Mesendoderm (in vitro differentiated cells): ENCODE measurements around the gene AVL9.

Source experiments
- DNase-seq: peaks from one replicate; pipeline ENCODE4 v3.0.0; 2013
- H2AK5ac ChIP-seq: 2 replicates; pipeline ENCODE4 v1.6.1; 2013; ENCODE audit warnings: low read length, inconsistent platforms
- H2BK120ac ChIP-seq: 2 replicates; pipeline ENCODE4 v1.6.1; 2013; ENCODE audit warnings: low read depth, mild to moderate bottlenecking, low read length, moderate library complexity, mixed read lengths
- H2BK15ac ChIP-seq: replicated peaks from 2 replicates; pipeline ENCODE4 v1.6.1; 2013; ENCODE audit warnings: low read depth, mild to moderate bottlenecking, moderate library complexity
- H2BK5ac ChIP-seq: 2 replicates; pipeline ENCODE4 v1.6.1; 2013; ENCODE audit warnings: low read length, inconsistent platforms
- H3K18ac ChIP-seq: 2 replicates; pipeline ENCODE4 v1.6.1; 2013; ENCODE audit warnings: mild to moderate bottlenecking, low read length, mixed read lengths
- H3K23ac ChIP-seq: one replicate; pipeline ENCODE4 v1.6.1; 2013; ENCODE audit warnings: low read length
- H3K27ac ChIP-seq: 2 replicates; pipeline ENCODE4 v1.5.1; 2013; ENCODE audit warnings: low read depth, mild to moderate bottlenecking, inconsistent platforms, low read length, moderate library complexity
- H3K27me3 ChIP-seq: 2 replicates; pipeline ENCODE4 v1.6.1; 2013; ENCODE audit warnings: low read length, control low read depth, mild to moderate bottlenecking, inconsistent platforms; ENCODE audit not compliant: insufficient read depth, poor library complexity
- H3K36me3 ChIP-seq: 2 replicates; pipeline ENCODE4 v1.6.1; 2013; ENCODE audit warnings: low read length, inconsistent platforms; ENCODE audit not compliant: control insufficient read depth, insufficient read depth
- H3K4ac ChIP-seq: one replicate; pipeline ENCODE4 v1.6.1; 2013; ENCODE audit warnings: low read depth, mild to moderate bottlenecking, low read length, moderate library complexity
- H3K4me1 ChIP-seq: 2 replicates; pipeline ENCODE4 v1.6.1; 2013; ENCODE audit warnings: low read depth, low read length, inconsistent platforms; ENCODE audit not compliant: control insufficient read depth
- H3K4me2 ChIP-seq: 2 replicates; pipeline ENCODE4 v1.6.1; 2013; ENCODE audit warnings: low read length
- H3K4me3 ChIP-seq: 2 replicates; pipeline ENCODE4 v1.5.1; 2013; ENCODE audit warnings: mild to moderate bottlenecking, low read length
- H3K56ac ChIP-seq: one replicate; pipeline ENCODE4 v1.6.1; 2013; ENCODE audit warnings: low read length
- H3K79me1 ChIP-seq: 2 replicates; pipeline ENCODE4 v1.6.1; 2013; ENCODE audit warnings: low read length, inconsistent platforms
- H3K79me2 ChIP-seq: 2 replicates; pipeline ENCODE4 v1.6.1; 2013; ENCODE audit warnings: mild to moderate bottlenecking, low read length; ENCODE audit not compliant: control insufficient read depth, insufficient read depth
- H3K9ac ChIP-seq: 2 replicates; pipeline ENCODE4 v1.6.1; 2013; ENCODE audit warnings: low read length, inconsistent platforms
- H4K5ac ChIP-seq: one replicate; pipeline ENCODE4 v1.6.1; 2013; ENCODE audit warnings: low read length
- H4K8ac ChIP-seq: one replicate; pipeline ENCODE4 v1.6.1; 2013; ENCODE audit warnings: low read depth, mild to moderate bottlenecking, control low read depth, low read length, moderate library complexity
- whole genome bisulfite sequencing: extraction: QIAGEN DNeasy Blood & Tissue Kit; methylation state at CpG from one replicate; pipeline ENCODE4 v1.1.7; 2013; ENCODE audit warnings: low lambda C conversion rate, missing lambda C conversion rate; ENCODE audit not compliant: insufficient coverage; ENCODE audit errors: extremely low coverage; 5-methylcytosine and 5-hydroxymethylcytosine counted together

Gene AVL9

DNA sequence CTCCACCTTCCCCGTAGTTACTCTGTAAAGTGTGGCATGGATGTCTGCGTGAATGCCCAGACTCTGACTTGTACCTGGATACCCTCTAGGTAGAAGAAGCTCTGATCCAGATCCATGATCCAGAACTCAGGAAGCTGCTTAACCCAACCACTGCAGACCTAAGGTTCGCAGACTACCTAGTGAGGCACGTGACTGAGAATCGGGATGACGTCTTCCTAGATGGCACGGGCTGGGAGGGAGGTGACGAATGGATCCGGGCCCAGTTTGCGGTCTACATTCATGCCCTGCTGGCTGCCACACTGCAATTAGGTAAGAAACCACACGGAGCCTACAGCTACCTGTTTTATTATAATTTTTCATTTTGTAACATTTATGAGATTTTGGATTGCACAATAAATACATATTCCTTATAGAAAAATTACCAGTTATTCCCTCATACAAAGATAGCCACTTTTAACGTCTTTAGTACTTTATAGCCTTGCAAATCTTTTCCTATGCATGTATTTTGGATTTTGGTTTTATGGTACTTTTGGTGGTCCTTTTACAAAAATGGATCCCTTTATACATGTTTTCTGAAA is 77.9 kb downstream of the AVL9 start:
- Histone ChIP-seq H3K18ac (no peak overlapping the region), H3K4me1 (no peaks in the 10 kb centered on the region), H3K4ac (no peak overlapping the region), H3K79me1 (no peaks in the 10 kb centered on the region), H3K27ac (no peak overlapping the region), H2BK120ac (no peak overlapping the region), H3K79me2 (no peaks in the 10 kb centered on the region), H3K4me3 (no peak overlapping the region), H4K8ac (no peak overlapping the region), H3K23ac (no peak overlapping the region), H2BK5ac (no peak overlapping the region), H3K56ac (no peak overlapping the region), H2BK15ac (no peak overlapping the region), H3K36me3 (peaks cover 2% of the 10 kb centered on the region), H4K5ac (no peak overlapping the region), H3K9ac (no peak overlapping the region), H2AK5ac (no peak overlapping the region), H3K27me3 (no peaks in the 10 kb centered on the region), H3K4me2 (no peak overlapping the region)
- no CpG with 5 or more reads among the region's 12 CpGs for WGBS
- DNase-seq = no peak

DNA sequence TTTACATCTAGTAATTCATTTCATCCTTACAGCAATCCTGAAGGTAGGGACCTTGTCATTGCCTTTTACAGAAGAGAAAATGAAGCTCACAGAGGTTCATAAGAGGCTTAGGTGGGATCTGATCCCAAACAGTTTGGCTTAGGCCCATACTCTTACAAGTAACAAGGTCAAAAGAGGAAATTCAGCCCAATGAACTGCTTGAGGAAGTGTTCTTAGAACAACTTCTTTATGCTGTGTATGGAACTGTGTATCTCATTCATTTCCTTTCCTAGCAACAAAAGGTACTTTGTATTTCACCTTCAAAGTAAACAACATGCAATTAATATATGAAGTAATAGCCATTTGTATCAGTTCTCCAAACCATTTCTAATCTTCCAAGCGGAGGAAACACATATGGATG is 79.3 kb downstream of the AVL9 start:
- Histone ChIP-seq H3K9ac (no peak overlapping the region), H2AK5ac (no peak overlapping the region), H3K27me3 (no peaks in the 10 kb centered on the region), H3K56ac (no peak overlapping the region), H3K18ac (no peak overlapping the region), H4K5ac (no peak overlapping the region), H3K36me3 (peaks cover 2% of the 10 kb centered on the region), H3K4ac (no peak overlapping the region), H2BK5ac (no peak overlapping the region), H4K8ac (no peak overlapping the region), H3K27ac (no peak overlapping the region), H3K4me3 (no peak overlapping the region), H3K23ac (no peak overlapping the region), H3K4me2 (no peak overlapping the region), H2BK15ac (no peak overlapping the region), H3K79me2 (no peaks in the 10 kb centered on the region), H2BK120ac (no peak overlapping the region), H3K79me1 (no peaks in the 10 kb centered on the region), H3K4me1 (no peaks in the 10 kb centered on the region)
- no peak for DNase-seq
- WGBS = no CpG with 5 or more reads among the region's 1 CpG

DNA sequence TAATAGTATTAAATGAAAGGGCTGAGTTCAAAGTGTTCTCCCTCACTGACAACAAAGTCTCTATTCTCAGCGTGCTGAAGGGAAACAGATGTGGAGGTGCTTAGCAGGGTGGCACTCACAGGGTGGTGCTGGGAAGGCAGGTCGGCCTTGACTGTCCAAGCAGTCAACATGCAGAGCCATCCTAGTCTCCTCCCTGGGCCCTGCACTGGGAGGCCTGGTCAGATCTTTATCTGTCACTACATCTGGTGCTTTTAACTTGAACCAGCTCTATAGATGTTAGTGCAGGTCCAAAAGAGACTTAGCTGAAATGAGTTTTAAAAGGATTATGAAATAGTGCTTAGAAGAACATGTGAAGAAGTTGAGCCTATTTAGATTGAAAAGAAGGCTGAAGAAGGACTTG is 82.1 kb downstream of the AVL9 start:
- H3K23ac ChIP-seq = no peak overlapping the region
- H2BK120ac ChIP-seq = no peak overlapping the region

DNA sequence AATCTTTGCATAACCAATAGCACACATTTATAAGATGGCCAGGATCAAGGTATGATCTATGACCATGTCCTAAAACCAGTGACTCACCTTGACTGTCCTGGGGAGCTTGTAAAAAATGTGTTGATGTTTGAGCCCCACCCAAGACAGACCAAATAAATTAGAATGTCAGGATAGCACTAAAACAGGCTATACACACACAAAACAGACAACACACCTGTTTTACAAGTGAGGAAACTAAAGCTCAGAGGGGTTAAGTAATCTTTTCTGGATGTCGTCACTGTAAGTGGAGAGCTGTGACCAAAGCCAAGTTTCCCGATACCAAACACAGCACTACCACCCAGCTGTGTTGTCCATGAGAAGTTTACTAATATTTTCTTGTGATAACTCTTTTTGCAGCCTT is 84.5 kb downstream of the AVL9 start:
- H3K36me3 ChIP-seq = peaks cover 6% of the 10 kb centered on the region

More for the DNA sequence above, 82.1 kb downstream of the AVL9 start:
- Histone ChIP-seq H3K27me3 (no peaks in the 10 kb centered on the region), H3K4me3 (no peak overlapping the region), H3K36me3 (peaks cover 5% of the 10 kb centered on the region), H2BK5ac (no peak overlapping the region), H4K8ac (no peak overlapping the region), H3K4me1 (no peaks in the 10 kb centered on the region), H3K56ac (no peak overlapping the region), H2AK5ac (no peak overlapping the region), H3K4ac (no peak overlapping the region), H3K9ac (no peak overlapping the region), H3K27ac (no peak overlapping the region), H4K5ac (no peak overlapping the region), H2BK15ac (no peak overlapping the region), H3K4me2 (no peak overlapping the region), H3K18ac (no peak overlapping the region), H3K79me2 (no peaks in the 10 kb centered on the region), H3K79me1 (no peaks in the 10 kb centered on the region)
- no CpG with 5 or more reads among the region's 2 CpGs for WGBS
- DNase-seq = no peak

DNA sequence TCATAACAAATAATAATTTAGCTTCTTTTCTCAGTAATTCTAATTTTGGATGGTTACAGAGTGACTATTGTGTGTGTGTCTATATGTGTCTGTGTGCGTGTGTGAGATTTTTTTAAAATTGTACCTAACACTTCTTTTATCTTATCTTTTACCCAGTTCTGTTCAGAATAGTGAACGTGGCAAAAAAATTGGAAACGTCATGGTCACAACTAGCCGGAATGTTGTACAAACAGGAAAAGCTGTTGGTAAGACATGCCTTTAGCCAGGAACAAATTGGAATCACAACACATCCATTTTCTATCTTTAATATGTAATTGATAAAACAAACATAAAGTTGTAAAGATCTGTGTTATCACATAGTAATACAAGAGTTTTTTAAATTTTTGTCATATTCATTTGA is 85.4 kb downstream of the AVL9 start:
- H4K8ac ChIP-seq = no peak overlapping the region
- no peak overlapping the region for H3K27ac ChIP-seq
- no peaks in the 10 kb centered on the region for H3K4me1 ChIP-seq
- H3K4me2 ChIP-seq = no peak overlapping the region
- no CpG with 5 or more reads among the region's 4 CpGs for WGBS
- no peaks in the 10 kb centered on the region for H3K27me3 ChIP-seq
- H3K4me3 ChIP-seq = no peak overlapping the region
- H2BK5ac ChIP-seq = no peak overlapping the region
- no peak overlapping the region for H3K9ac ChIP-seq
- no peak overlapping the region for H3K18ac ChIP-seq
- no peak for DNase-seq
- no peak overlapping the region for H4K5ac ChIP-seq
- H3K79me2 ChIP-seq = no peaks in the 10 kb centered on the region
- no peak overlapping the region for H3K56ac ChIP-seq
- no peak overlapping the region for H3K23ac ChIP-seq
- H3K79me1 ChIP-seq = no peaks in the 10 kb centered on the region
- H2BK120ac ChIP-seq = no peak overlapping the region
- H3K4ac ChIP-seq = no peak overlapping the region
- H3K36me3 ChIP-seq = peaks cover 7% of the 10 kb centered on the region
- no peak overlapping the region for H2BK15ac ChIP-seq
- H2AK5ac ChIP-seq = no peak overlapping the region

More for the DNA sequence above, 84.5 kb downstream of the AVL9 start:
- no CpG with 5 or more reads among the region's 2 CpGs for WGBS
- Histone ChIP-seq H3K56ac (no peak overlapping the region), H4K8ac (no peak overlapping the region), H2BK5ac (no peak overlapping the region), H2AK5ac (no peak overlapping the region), H2BK15ac (no peak overlapping the region), H3K79me1 (no peaks in the 10 kb centered on the region), H3K4ac (no peak overlapping the region), H3K4me1 (no peaks in the 10 kb centered on the region), H3K4me3 (no peak overlapping the region), H2BK120ac (no peak overlapping the region), H3K27ac (no peak overlapping the region), H3K27me3 (no peaks in the 10 kb centered on the region), H3K18ac (no peak overlapping the region), H4K5ac (no peak overlapping the region), H3K79me2 (no peaks in the 10 kb centered on the region), H3K9ac (no peak overlapping the region), H3K4me2 (no peak overlapping the region), H3K23ac (no peak overlapping the region)
- no peak for DNase-seq

DNA sequence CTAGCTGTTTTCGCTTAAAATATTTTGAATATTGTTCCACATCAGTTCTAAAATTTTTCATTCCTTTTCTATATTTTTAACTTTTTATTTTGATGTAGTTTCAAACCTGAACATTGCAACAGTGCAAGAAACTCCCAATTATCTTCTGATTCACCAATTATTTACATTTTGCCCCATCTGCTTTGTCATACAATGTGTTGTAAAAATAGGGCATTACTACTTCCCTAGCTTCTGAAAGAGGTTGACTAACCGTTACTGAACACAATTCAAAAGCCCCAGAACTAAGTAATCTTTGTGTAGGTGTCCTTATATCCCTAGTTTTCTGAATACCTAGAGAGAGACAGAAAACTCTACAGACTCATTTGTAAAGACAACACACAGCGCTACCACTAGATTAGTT is 86.7 kb downstream of the AVL9 start:
- no peaks in the 10 kb centered on the region for H3K27me3 ChIP-seq
- H4K8ac ChIP-seq = no peak overlapping the region
- DNase-seq = no peak
- no peak overlapping the region for H3K18ac ChIP-seq
- no CpG with 5 or more reads among the region's 3 CpGs for WGBS
- no peak overlapping the region for H3K4ac ChIP-seq
- no peak overlapping the region for H3K56ac ChIP-seq
- no peak overlapping the region for H2BK5ac ChIP-seq
- H3K4me3 ChIP-seq = no peak overlapping the region
- H4K5ac ChIP-seq = no peak overlapping the region
- H2BK120ac ChIP-seq = no peak overlapping the region
- no peak overlapping the region for H2BK15ac ChIP-seq
- no peak overlapping the region for H3K23ac ChIP-seq
- H3K79me1 ChIP-seq = no peaks in the 10 kb centered on the region
- no peaks in the 10 kb centered on the region for H3K4me1 ChIP-seq
- no peak overlapping the region for H3K4me2 ChIP-seq
- H3K27ac ChIP-seq = no peak overlapping the region
- H3K36me3 ChIP-seq = peaks cover 7% of the 10 kb centered on the region
- no peak overlapping the region for H2AK5ac ChIP-seq
- H3K9ac ChIP-seq = no peak overlapping the region
- no peaks in the 10 kb centered on the region for H3K79me2 ChIP-seq
